ENCODE data around the gene AKR1D1. TPM values are rescaled to one million over a fixed set of nuclear protein-coding genes. Genes with fewer than 3 reads are reported as not detected.
"Not testable (repeated sequence)": the region's sequence is repeated elsewhere in the genome, so short reads cannot be mapped to it uniquely, and the experiment has no call there.

The AKR1D1 gene
- total RNA-seq, 1 donor from 2014 or later = not detected

DNA sequence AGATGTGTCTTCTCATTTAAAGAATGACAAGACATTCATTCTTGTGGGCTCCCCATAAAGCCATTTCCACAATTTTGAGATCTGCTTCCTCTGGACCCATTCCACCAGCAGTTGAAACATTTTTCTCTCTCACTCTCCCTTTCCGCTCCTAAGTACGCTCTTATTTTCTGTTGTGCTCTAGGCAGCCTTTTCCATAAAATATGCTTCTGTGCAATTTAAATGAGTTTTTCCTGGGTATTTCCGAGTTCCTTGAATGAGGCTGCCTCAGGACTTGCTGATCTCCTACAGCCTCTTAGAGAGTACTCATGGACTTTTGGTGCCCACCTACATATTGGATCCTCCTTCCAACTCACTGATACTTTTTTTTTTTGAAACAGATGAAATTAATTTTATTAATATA, 23.6 kb upstream of the AKR1D1 start:
- Mint-ChIP-seq H3K27me3 (ENCODE audit: insufficient read depth, low read depth) (peaks cover 2% of the 10 kb centered on the region), H3K9me3 (peaks cover 6% of the 10 kb centered on the region), H3K4me1 (peaks cover 10% of the 10 kb centered on the region), H3K36me3 (peaks cover 2% of the 10 kb centered on the region), H3K4me3 (no peak overlapping the region), H3K27ac (no peak overlapping the region)
- no peak overlapping the region for H3K9ac ChIP-seq
- TF ChIP-seq EZH2 (IDR thresholded peaks at IDR 0.05) = no peak
- no peak for TF ChIP-seq EZH2phosphoT487 (IDR thresholded peaks at IDR 0.05)
- TF ChIP-seq, protein P1, sequence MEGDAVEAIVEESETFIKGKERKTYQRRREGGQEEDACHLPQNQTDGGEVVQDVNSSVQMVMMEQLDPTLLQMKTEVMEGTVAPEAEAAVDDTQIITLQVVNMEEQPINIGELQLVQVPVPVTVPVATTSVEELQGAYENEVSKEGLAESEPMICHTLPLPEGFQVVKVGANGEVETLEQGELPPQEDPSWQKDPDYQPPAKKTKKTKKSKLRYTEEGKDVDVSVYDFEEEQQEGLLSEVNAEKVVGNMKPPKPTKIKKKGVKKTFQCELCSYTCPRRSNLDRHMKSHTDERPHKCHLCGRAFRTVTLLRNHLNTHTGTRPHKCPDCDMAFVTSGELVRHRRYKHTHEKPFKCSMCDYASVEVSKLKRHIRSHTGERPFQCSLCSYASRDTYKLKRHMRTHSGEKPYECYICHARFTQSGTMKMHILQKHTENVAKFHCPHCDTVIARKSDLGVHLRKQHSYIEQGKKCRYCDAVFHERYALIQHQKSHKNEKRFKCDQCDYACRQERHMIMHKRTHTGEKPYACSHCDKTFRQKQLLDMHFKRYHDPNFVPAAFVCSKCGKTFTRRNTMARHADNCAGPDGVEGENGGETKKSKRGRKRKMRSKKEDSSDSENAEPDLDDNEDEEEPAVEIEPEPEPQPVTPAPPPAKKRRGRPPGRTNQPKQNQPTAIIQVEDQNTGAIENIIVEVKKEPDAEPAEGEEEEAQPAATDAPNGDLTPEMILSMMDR (IDR thresholded peaks at IDR 0.05) = no peak
- no peak overlapping the region for H3K27ac ChIP-seq
- H3K9me3 ChIP-seq (ENCODE audit: low read depth) = no peaks in the 10 kb centered on the region
- H2AFZ ChIP-seq (replicated peaks) = no peak overlapping the region
- H3F3A ChIP-seq (ENCODE audit: low read depth) = no peaks in the 10 kb centered on the region
- no peak overlapping the region for H3K4me3 ChIP-seq
- H3K27me3 ChIP-seq = no peaks in the 10 kb centered on the region
- no peak for DNase-seq (ENCODE audit: low spot score)
- H3K4me1 ChIP-seq = no peaks in the 10 kb centered on the region
- H3K4me2 ChIP-seq = no peak overlapping the region
- H3K79me2 ChIP-seq (ENCODE audit: low read depth) = no peaks in the 10 kb centered on the region
- H4K20me1 ChIP-seq (ENCODE audit: low read depth) = no peaks in the 10 kb centered on the region
- no peaks in the 10 kb centered on the region for H3K36me3 ChIP-seq

DNA sequence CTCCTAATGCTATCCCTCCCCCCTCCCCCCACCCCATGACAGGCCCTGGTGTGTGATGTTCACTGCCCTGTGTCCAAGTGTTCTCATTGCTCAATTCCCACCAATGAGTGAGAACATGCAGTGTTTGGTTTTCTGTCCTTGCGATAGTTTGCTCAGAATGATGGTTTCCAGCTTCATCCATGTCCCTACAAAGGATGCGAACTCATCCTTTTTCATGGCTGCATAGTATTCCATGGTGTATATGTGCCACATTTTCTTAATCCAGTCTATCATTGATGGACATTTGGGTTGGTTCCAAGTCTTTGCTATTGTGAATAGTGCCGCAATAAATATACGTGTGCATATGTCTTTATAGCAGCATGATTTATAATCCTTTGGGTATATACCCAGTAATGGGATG, 20.6 kb upstream of the AKR1D1 start:
- not testable (repeated sequence) for H4K20me1 ChIP-seq (ENCODE audit: low read depth); H3K4me1 Mint-ChIP-seq; H3K4me2 ChIP-seq; H2AFZ ChIP-seq (replicated peaks); H3K9ac ChIP-seq; H3K4me3 ChIP-seq; H3K27ac Mint-ChIP-seq; H3K4me3 Mint-ChIP-seq; DNase-seq (ENCODE audit: low spot score); H3K4me1 ChIP-seq; H3K79me2 ChIP-seq (ENCODE audit: low read depth); H3K9me3 Mint-ChIP-seq; H3K36me3 ChIP-seq; H3K27ac ChIP-seq; H3K27me3 ChIP-seq; H3F3A ChIP-seq (ENCODE audit: low read depth); H3K27me3 Mint-ChIP-seq (ENCODE audit: insufficient read depth, low read depth); H3K9me3 ChIP-seq (ENCODE audit: low read depth); H3K36me3 Mint-ChIP-seq

DNA sequence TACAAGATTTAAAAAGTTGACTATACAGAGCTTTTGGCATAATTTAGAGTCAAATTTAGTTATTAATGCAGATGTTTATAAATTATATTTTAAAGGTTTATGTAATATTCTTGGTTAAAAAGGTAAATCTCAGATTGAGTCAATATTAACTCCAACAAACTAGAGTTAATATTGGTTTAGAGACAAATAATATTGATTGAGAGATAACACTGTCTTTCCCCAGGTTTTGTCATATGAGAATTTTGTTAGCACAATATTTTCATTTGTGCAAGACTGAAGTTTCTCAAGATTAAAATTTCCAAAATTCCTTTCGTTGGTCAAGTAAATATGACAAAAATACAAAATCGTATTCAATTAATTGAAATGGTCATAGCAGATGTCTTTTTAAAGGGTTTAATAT, 12.9 kb upstream of the AKR1D1 start:
- no peaks in the 10 kb centered on the region for H3K9me3 Mint-ChIP-seq
- Histone ChIP-seq H3K27me3 (no peaks in the 10 kb centered on the region), H3K9ac (no peak overlapping the region), H2AFZ (replicated peaks) (no peak overlapping the region), H3K9me3 (ENCODE audit: low read depth) (no peaks in the 10 kb centered on the region), H3K4me3 (no peak overlapping the region), H3K4me1 (peaks cover 13% of the 10 kb centered on the region), H3K36me3 (no peaks in the 10 kb centered on the region), H4K20me1 (ENCODE audit: low read depth) (no peaks in the 10 kb centered on the region), H3F3A (ENCODE audit: low read depth) (no peaks in the 10 kb centered on the region), H3K4me2 (no peak overlapping the region), H3K79me2 (ENCODE audit: low read depth) (no peaks in the 10 kb centered on the region), H3K27ac (no peak overlapping the region)
- TF ChIP-seq EZH2 (IDR thresholded peaks at IDR 0.05) (no peak), EZH2phosphoT487 (IDR thresholded peaks at IDR 0.05) (no peak)
- TF ChIP-seq, protein P1 (IDR thresholded peaks at IDR 0.05) = no peak
- no peak for DNase-seq (ENCODE audit: low spot score)
- peaks cover 14% of the 10 kb centered on the region for H3K4me1 Mint-ChIP-seq
- no peak overlapping the region for H3K27ac Mint-ChIP-seq
- no peak overlapping the region for H3K4me3 Mint-ChIP-seq
- no peaks in the 10 kb centered on the region for H3K36me3 Mint-ChIP-seq
- no peaks in the 10 kb centered on the region for H3K27me3 Mint-ChIP-seq (ENCODE audit: insufficient read depth, low read depth)

DNA sequence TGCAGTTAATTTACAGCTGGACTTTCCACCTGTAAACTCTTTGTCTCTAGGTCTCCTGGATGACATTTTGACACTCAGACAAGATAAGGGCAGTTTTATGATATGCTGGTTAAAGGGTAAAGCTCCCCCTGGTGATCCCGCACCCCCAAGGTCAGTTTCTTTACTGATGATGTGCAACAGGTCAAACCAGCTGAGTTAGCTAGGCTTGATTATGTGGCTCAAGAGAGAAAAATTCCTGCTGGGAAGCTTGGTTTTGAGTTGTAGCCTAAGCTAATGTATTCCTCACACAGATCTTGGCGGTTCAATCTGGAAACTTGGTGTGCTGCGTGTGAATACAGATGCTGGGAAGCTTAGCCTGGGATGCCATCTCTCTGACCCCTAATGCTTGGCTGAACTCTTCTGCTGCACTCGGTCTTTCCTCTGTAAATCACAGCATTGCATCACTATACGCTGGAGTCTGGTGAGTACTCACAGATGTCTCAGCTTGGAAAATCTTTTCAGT, 11.4 kb upstream of the AKR1D1 start:
- no peaks in the 10 kb centered on the region for H3K36me3 Mint-ChIP-seq
- TF ChIP-seq EZH2 (IDR thresholded peaks at IDR 0.05) = no peak
- TF ChIP-seq, protein P1 (IDR thresholded peaks at IDR 0.05) = no peak
- no peak for TF ChIP-seq EZH2phosphoT487 (IDR thresholded peaks at IDR 0.05)
- peak; percentile 38 for DNase-seq (ENCODE audit: low spot score)
- Histone ChIP-seq H2AFZ (replicated peaks) (peak overlapping the region; percentile 13), H3K4me1 (peaks cover 13% of the 10 kb centered on the region), H3K9ac (no peak overlapping the region), H3K27ac (no peak overlapping the region), H3K36me3 (no peaks in the 10 kb centered on the region), H3K79me2 (ENCODE audit: low read depth) (no peaks in the 10 kb centered on the region), H3K4me3 (no peak overlapping the region), H3K9me3 (ENCODE audit: low read depth) (no peaks in the 10 kb centered on the region), H3K27me3 (no peaks in the 10 kb centered on the region), H4K20me1 (ENCODE audit: low read depth) (no peaks in the 10 kb centered on the region), H3F3A (ENCODE audit: low read depth) (no peaks in the 10 kb centered on the region), H3K4me2 (no peak overlapping the region)
- no peaks in the 10 kb centered on the region for H3K27me3 Mint-ChIP-seq (ENCODE audit: insufficient read depth, low read depth)
- peaks cover 14% of the 10 kb centered on the region for H3K4me1 Mint-ChIP-seq
- H3K9me3 Mint-ChIP-seq = no peaks in the 10 kb centered on the region
- H3K27ac Mint-ChIP-seq = peak overlapping the region; percentile 72
- no peak overlapping the region for H3K4me3 Mint-ChIP-seq

All from neural progenitor cell (in vitro differentiated cells).